WTC11 (cell line): ENCODE data around the gene CCNYL1.
"Not testable (repeated sequence)": the region's sequence is repeated elsewhere in the genome, so short reads cannot be mapped to it uniquely, and the experiment has no call there.

Experiments used
- CREM ChIP-seq: sonication (generic); formaldehyde crosslinking; IDR thresholded peaks from 2 replicates; pipeline ENCODE4 v1.8.1; 2022; ENCODE audit warnings: mild to moderate bottlenecking, missing genetic modification reagents, moderate library complexity
- CTCF ChIP-seq: fragments of 200-600 bp; IDR thresholded peaks from 2 replicates; pipeline ENCODE4 v1.8.0; 2022; ENCODE audit warnings: antibody characterized with exemption
- ESRRA ChIP-seq: sonication (generic); formaldehyde crosslinking; IDR thresholded peaks from 2 replicates; pipeline ENCODE4 v1.8.1; 2022; ENCODE audit warnings: mild to moderate bottlenecking, missing genetic modification reagents, borderline replicate concordance
- TCF7 ChIP-seq: sonication (generic); formaldehyde crosslinking; IDR thresholded peaks from 2 replicates; pipeline ENCODE4 v1.8.0; 2022; ENCODE audit warnings: mild to moderate bottlenecking, low read depth, missing genetic modification reagents, moderate library complexity

- not testable (repeated sequence) for TF ChIP-seq ESRRA (CRISPR knock-in tag); CREM (CRISPR knock-in tag); TCF7; CTCF
These were observed 8.2 kb downstream of the CCNYL1 start for GRCh38 chr2:207719655-207720054.
